ENCODE results near the gene CORO2B.

Gene CORO2B

GRCh38 chr15:68642491-68642845 lies 63.7 kb downstream of the CORO2B start:
- TF ChIP-seq ZNF565 (CRISPR knock-in tag; conservative IDR thresholded peaks at IDR 0.05; ENCODE audit: low read depth) (no peak), RARB (CRISPR knock-in tag; IDR thresholded peaks at IDR 0.05) (no peak), ESRRG (CRISPR knock-in tag; IDR thresholded peaks at IDR 0.05) (no peak), TOX (CRISPR knock-in tag; IDR thresholded peaks at IDR 0.05; ENCODE audit: borderline replicate concordance) (no peak), PATZ1 (CRISPR knock-in tag; IDR thresholded peaks at IDR 0.05; ENCODE audit: borderline replicate concordance) (no peak), ISL1 (CRISPR knock-in tag; IDR thresholded peaks at IDR 0.05) (no peak), ARNTL (CRISPR knock-in tag; IDR thresholded peaks at IDR 0.05; ENCODE audit: borderline replicate concordance, low read depth) (no peak), TSHZ2 (CRISPR knock-in tag; IDR thresholded peaks at IDR 0.05) (no peak), TCF4 (CRISPR knock-in tag; IDR thresholded peaks at IDR 0.05; ENCODE audit: borderline replicate concordance) (no peak), BACH2 (CRISPR knock-in tag; IDR thresholded peaks at IDR 0.05; ENCODE audit: borderline replicate concordance) (no peak), OSR1 (CRISPR knock-in tag; IDR thresholded peaks at IDR 0.05) (no peak)
- ATAC-seq: no peak

GRCh38 chr15:68643216-68643830 lies 64.5 kb downstream of the CORO2B start:
- TF ChIP-seq ZNF565 (CRISPR knock-in tag; conservative IDR thresholded peaks at IDR 0.05; ENCODE audit: low read depth): no peak
- TF ChIP-seq GLIS3 (CRISPR knock-in tag; IDR thresholded peaks at IDR 0.05): no peak
- no peak for TF ChIP-seq OSR1 (CRISPR knock-in tag; IDR thresholded peaks at IDR 0.05)
- TF ChIP-seq ZNF8 (CRISPR knock-in tag; IDR thresholded peaks at IDR 0.05): no peak
- TF ChIP-seq ZNF70 (CRISPR knock-in tag; IDR thresholded peaks at IDR 0.05): no peak
- TF ChIP-seq CREB5 (CRISPR knock-in tag; IDR thresholded peaks at IDR 0.05; ENCODE audit: low read depth): no peak
- no peak for TF ChIP-seq PATZ1 (CRISPR knock-in tag; IDR thresholded peaks at IDR 0.05; ENCODE audit: borderline replicate concordance)
- TF ChIP-seq ZFP30 (CRISPR knock-in tag; IDR thresholded peaks at IDR 0.05): no peak
- no peak for TF ChIP-seq CSDC2 (CRISPR knock-in tag; IDR thresholded peaks at IDR 0.05)
- TF ChIP-seq TCF4 (CRISPR knock-in tag; IDR thresholded peaks at IDR 0.05; ENCODE audit: borderline replicate concordance): no peak
- no peak for TF ChIP-seq BACH2 (CRISPR knock-in tag; IDR thresholded peaks at IDR 0.05; ENCODE audit: borderline replicate concordance)
- TF ChIP-seq TSHZ2 (CRISPR knock-in tag; IDR thresholded peaks at IDR 0.05): no peak
- TF ChIP-seq ARNTL (CRISPR knock-in tag; IDR thresholded peaks at IDR 0.05; ENCODE audit: borderline replicate concordance, low read depth): no peak
- no peak for TF ChIP-seq SNAI2 (CRISPR knock-in tag; IDR thresholded peaks at IDR 0.05)
- no peak for TF ChIP-seq TOX (CRISPR knock-in tag; IDR thresholded peaks at IDR 0.05; ENCODE audit: borderline replicate concordance)
- no peak for TF ChIP-seq CSRNP3 (CRISPR knock-in tag; IDR thresholded peaks at IDR 0.05)
- TF ChIP-seq ESRRG (CRISPR knock-in tag; IDR thresholded peaks at IDR 0.05): no peak
- TF ChIP-seq ZFP3 (CRISPR knock-in tag; IDR thresholded peaks at IDR 0.05): no peak
- no peak for TF ChIP-seq POU6F1 (CRISPR knock-in tag; IDR thresholded peaks at IDR 0.05; ENCODE audit: borderline replicate concordance, low read depth)
- TF ChIP-seq RARB (CRISPR knock-in tag; IDR thresholded peaks at IDR 0.05): no peak
- ATAC-seq: no peak; the same call in 2 of the 3 replicates

Measured in SK-N-SH treated with all-trans-retinoic acid at 6 μM for 48 hours (cell line).